HUES64 (cell line): ENCODE measurements around the gene ZSCAN16.

Experiments used
- H3K27ac ChIP-seq: 2 replicates; pipeline ENCODE4 v1.7.0; 2013; ENCODE audit warnings: low read depth, low read length, inconsistent platforms
- H3K27me3 ChIP-seq: 2 replicates; pipeline ENCODE4 v1.6.1; 2013; ENCODE audit warnings: mild to moderate bottlenecking, low read length; ENCODE audit not compliant: insufficient read depth
- H3K36me3 ChIP-seq: 2 replicates; pipeline ENCODE4 v1.6.1; 2013; ENCODE audit warnings: mild to moderate bottlenecking, low read length; ENCODE audit not compliant: insufficient read depth
- H3K4me1 ChIP-seq: 2 replicates; pipeline ENCODE4 v1.6.1; 2013; ENCODE audit warnings: mild to moderate bottlenecking, low read length, moderate library complexity; ENCODE audit not compliant: insufficient read depth
- H3K4me3 ChIP-seq: 2 replicates; pipeline ENCODE4 v1.5.1; 2013; ENCODE audit warnings: mild to moderate bottlenecking, low read length, moderate library complexity
- H3K9ac ChIP-seq: 2 replicates; pipeline ENCODE4 v1.6.1; 2013; ENCODE audit warnings: mild to moderate bottlenecking, low read depth, low read length
- H3K9me3 ChIP-seq: 2 replicates; pipeline ENCODE4 v1.6.1; 2013; ENCODE audit warnings: low read depth, low read length; ENCODE audit not compliant: insufficient read depth
- WGBS: fragments of 150-250, 120-280 bp; methylation state at CpG from one replicate; pipeline ENCODE4 v1.1.7; 2013; ENCODE audit warnings: missing lambda C conversion rate; 5-methylcytosine and 5-hydroxymethylcytosine counted together

The ZSCAN16 gene

DNA sequence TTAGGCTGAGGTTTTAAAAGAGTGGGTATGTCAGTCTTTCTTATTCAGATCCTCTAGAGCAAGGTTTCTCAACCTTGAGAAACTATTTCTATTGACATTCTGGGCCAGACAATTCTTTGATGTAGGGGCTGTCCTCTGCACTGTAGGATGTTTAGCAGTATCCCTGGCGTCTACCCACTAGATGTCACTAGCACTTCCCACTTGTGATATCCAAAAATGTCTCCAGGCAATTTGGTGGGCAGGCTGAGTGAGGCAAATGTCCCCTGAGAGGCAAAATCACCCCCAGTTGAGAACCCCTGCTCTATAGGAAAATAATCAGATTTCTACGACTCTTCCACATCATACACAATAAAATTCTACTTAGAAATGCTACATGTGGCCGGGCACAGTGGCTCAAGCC, 9.6 kb downstream of the ZSCAN16 start:
- no peak overlapping the region for H3K27ac ChIP-seq
- H3K36me3 ChIP-seq: peaks cover 21% of the 10 kb centered on the region
- 58% methylated on average over 3 of the region's 3 CpGs for WGBS
- H3K4me1 ChIP-seq: peaks cover 15% of the 10 kb centered on the region
- H3K9ac ChIP-seq: no peak overlapping the region
- no peak overlapping the region for H3K4me3 ChIP-seq
- no peaks in the 10 kb centered on the region for H3K9me3 ChIP-seq
- peaks cover 6% of the 10 kb centered on the region; the same call in 1 of the 2 replicates for H3K27me3 ChIP-seq

DNA sequence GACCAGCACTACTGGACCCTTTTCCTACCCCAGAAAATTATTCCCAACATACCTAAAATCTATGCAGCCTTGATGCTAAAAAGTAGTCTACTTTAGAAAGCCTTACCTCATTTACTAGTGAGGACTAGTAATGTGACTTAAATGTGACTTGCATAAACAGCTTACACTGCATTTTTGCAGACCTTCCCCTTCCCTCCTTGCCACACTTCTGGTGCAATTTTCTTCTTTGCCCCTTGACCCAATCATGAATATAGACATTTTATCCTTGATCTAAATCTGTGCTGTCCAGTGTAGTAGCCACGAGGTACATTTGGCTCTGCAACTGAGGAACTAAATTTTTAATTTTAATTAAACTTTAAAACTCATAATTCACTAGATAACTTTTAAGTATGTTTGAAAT, 10.3 kb downstream of the ZSCAN16 start:
- peaks cover 14% of the 10 kb centered on the region for H3K36me3 ChIP-seq
- H3K9ac ChIP-seq: no peak overlapping the region
- WGBS: 80% methylated on average over 1 of the region's 1 CpG
- H3K4me1 ChIP-seq: peaks cover 15% of the 10 kb centered on the region
- H3K4me3 ChIP-seq: no peak overlapping the region
- H3K27me3 ChIP-seq: peaks cover 13% of the 10 kb centered on the region; the same call in 1 of the 2 replicates
- no peaks in the 10 kb centered on the region for H3K9me3 ChIP-seq
- no peak overlapping the region for H3K27ac ChIP-seq

DNA sequence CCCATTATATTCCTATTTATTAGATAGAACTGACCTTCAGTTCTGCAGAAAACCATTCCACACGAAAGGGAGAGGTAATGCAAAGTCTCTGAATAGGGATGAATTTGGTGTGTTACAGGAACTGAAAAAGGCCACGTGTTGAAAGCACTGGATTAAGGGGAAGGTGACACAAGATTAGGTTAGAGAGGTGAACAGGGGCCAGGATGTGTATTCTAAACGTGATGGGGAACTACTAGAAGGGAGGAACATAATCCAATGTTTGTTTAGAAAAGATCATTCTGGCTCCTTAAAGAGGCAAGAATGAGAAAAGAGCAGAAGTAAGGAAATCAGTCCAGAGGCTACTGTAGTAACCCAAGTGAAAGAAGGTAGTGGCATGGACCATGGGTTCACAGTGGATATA, 11.0 kb downstream of the ZSCAN16 start:
- Histone ChIP-seq H3K36me3 (peaks cover 10% of the 10 kb centered on the region), H3K9me3 (no peaks in the 10 kb centered on the region), H3K27ac (no peak overlapping the region), H3K9ac (peak overlapping the region; percentile 93; the same call in 1 of the 2 replicates), H3K4me1 (peaks cover 15% of the 10 kb centered on the region), H3K4me3 (peak overlapping the region; percentile 87), H3K27me3 (peaks cover 20% of the 10 kb centered on the region; the same call in 1 of the 2 replicates)
- WGBS: 48% methylated on average over 3 of the region's 3 CpGs

DNA sequence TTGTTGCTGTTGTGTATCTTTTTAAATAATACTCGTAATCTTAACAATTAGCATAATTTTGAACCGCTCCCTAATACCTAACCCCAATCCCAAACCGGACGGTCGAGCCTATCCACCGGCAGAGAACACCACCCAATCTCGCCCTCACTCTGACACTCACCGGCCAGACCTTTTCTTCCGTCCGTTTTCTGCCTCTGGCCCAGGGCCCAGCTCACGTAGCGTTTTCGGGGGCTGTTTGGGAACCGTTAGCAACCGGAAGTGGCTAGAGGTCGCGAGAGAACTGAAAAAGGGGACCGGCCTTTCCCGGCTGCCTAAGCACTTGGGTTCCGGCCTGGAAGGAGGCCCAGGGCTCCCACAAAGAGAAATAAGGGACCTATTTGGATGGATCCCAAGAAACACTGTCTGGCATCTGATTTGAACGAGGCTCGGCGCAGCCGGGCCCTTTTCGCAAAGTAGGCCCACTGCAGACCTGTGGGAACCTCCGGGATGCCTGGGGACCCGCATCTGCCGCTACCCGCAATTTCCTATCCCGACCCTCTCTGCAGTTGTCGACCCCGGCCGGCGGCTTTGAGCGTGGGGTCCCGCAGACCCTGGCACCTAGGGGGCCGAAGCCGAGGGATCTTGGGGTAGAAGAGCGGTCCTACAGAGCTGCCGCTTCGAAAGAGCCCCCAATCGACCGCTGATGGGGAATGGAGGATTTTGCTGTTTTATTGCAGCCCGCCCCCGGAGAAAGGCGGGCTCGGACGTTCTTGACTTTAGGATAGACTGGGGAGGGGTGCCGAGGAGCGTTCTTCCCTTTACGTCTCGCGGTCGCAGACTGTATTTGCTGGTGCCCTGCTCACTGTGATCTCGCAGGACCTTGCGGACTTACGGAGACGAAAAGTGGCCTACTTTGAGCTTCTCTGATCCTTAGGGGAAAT, 12.4 kb downstream of the ZSCAN16 start:
- H3K4me3 ChIP-seq: peak overlapping the region; percentile 87
- H3K27ac ChIP-seq: peak overlapping the region; percentile 82
- H3K4me1 ChIP-seq: peaks cover 15% of the 10 kb centered on the region
- no peaks in the 10 kb centered on the region for H3K9me3 ChIP-seq
- H3K27me3 ChIP-seq: peaks cover 29% of the 10 kb centered on the region; the same call in 1 of the 2 replicates
- peaks cover 10% of the 10 kb centered on the region for H3K36me3 ChIP-seq
- peak overlapping the region; percentile 93 for H3K9ac ChIP-seq
- WGBS: under 1% methylated on average over 58 of the region's 58 CpGs

DNA sequence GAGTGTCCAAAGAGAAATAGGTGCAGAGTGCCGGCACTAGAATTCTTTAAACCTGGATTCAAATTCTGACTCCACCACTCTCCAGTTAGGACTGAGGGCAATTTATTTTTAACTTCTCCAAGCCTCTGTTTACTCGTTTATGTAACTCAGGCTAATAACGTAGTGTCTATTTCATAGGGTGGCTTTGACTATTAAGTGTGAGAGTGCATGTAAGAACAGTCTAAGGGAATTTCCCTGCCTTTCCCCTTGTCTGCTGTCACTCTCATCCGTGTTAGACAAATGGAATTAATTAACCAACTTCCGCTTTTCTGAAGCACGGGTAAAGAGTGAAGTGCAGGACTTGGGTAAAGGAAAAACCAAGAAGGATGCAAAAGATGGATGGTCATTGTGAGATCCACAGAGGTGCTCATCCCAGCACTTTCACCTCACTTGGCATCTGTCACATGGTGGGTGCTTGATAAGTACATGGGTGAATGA, 13.1 kb downstream of the ZSCAN16 start:
- peaks cover 29% of the 10 kb centered on the region; the same call in 1 of the 2 replicates for H3K27me3 ChIP-seq
- peaks cover 9% of the 10 kb centered on the region for H3K36me3 ChIP-seq
- peak overlapping the region; percentile 93 for H3K9ac ChIP-seq
- H3K4me1 ChIP-seq: peaks cover 15% of the 10 kb centered on the region
- no peak overlapping the region for H3K27ac ChIP-seq
- no peaks in the 10 kb centered on the region for H3K9me3 ChIP-seq
- 14% methylated on average over 5 of the region's 6 CpGs for WGBS
- peak overlapping the region; percentile 87 for H3K4me3 ChIP-seq

DNA sequence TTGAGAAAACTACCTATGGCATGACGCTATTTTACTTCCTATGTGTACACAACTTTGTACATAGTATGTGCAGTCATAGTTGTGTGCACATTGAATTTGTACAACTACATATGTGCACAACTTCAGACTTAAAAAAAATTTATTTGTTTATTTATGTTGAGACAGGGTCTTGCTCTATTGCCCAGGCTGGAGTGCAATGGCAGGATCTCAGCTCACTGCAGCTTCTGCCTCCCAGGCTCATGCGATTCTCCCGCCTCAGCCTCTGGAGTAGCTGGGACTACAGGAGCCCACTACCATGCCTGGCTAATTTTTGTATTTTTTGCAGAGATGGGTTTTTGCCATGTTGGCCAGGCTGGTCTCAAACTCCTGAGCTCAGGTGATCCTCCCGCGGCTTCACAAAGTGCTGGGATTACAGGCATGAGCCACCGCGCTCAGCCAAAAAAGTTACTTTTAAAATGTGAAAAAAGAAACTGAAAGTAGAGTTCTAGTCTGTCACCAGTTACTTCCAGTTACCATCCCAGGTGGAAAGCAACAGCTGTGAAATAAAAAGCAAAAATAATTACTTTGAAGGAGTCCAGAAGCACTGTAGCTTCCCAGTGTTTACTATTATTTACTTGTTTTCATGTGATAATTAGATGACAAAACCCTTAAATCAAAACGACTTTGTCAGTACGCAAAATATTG, 15.6 kb downstream of the ZSCAN16 start:
- H3K36me3 ChIP-seq: peaks cover 16% of the 10 kb centered on the region
- peaks cover 29% of the 10 kb centered on the region; the same call in 1 of the 2 replicates for H3K27me3 ChIP-seq
- no peak overlapping the region for H3K27ac ChIP-seq
- no peak overlapping the region for H3K9ac ChIP-seq
- H3K4me1 ChIP-seq: peaks cover 15% of the 10 kb centered on the region
- no peaks in the 10 kb centered on the region for H3K9me3 ChIP-seq
- WGBS: 90% methylated on average over 9 of the region's 9 CpGs
- no peak overlapping the region for H3K4me3 ChIP-seq

DNA sequence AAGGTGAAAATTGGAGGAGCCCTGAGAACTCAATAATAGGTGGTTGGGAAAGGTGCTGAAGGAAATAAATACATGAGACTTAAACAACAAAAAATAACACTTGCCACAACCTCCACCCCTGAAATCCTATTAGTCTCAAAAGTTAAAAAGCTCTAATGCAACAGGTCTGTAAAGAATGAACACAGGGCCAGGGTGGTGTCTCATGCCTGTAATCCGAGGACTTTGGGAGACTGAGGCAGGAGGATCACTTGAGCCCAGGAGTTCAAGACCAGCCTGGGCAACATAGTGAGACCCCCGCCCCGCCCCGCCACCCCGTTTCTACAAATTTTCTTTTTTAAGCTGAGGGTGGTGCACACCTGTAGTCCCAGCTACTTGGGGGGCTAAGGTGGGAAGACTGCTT, 16.2 kb downstream of the ZSCAN16 start:
- Histone ChIP-seq H3K27ac (no peak overlapping the region), H3K4me1 (peaks cover 12% of the 10 kb centered on the region), H3K4me3 (no peak overlapping the region), H3K36me3 (peaks cover 22% of the 10 kb centered on the region), H3K27me3 (peaks cover 29% of the 10 kb centered on the region; the same call in 1 of the 2 replicates), H3K9me3 (no peaks in the 10 kb centered on the region), H3K9ac (no peak overlapping the region)
- whole genome bisulfite sequencing: 86% methylated on average over 5 of the region's 5 CpGs

DNA sequence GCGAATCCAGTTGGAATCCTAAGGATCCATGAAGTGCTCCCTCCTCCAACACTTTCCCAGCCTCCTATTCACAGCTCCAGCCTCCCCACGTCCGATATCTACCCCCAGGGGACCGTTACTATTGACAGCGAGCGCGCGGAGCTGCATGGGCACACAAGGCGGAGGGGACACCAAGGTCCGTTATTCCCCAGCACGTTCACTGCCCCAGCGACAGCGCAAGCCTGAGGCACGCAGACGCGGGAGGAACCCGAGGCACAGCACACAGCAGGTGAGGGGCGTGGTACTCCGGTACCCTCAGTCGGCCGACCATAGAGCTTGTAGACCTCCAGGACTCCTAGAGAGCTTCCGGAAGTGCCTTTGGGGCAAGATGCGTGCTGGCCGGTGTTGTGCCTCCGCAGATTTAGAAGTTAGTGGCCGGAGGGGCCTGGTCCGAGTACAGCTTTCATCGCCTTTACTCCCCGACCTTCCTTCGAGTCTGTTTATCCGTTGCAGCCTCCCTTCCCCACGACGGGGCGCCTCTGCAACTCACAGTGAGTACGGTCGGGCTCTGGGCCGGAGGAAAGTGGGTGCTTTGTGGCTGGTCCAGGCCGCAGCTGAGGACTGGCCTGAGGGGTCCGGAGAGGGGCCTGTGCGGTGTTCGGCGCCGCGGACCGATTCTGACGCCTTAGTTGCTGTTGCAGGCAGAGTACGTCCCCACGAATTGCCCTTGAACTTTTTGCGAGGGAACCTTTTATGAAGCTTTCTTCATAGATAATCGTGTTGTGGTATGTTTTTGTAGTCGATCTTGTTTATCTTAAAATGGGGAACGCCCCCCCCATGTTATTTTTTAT, 17.3 kb downstream of the ZSCAN16 start, which contains the start of gene ZKSCAN8:
TSS of gene ZKSCAN8 (plus strand) at position 384 of the 830 bp plus-strand sequence. CDS start 6,525 bp downstream, outside the sequence.
- WGBS: under 1% methylated on average over 50 of the region's 52 CpGs
- Histone ChIP-seq H3K9ac (peak within 1 kb of the TSS; percentile 89), H3K27me3 (peaks cover 29% of the 10 kb centered on the region; the same call in 1 of the 2 replicates), H3K4me3 (peak within 1 kb of the TSS; percentile 92), H3K36me3 (peaks cover 33% of the 10 kb centered on the region), H3K9me3 (no peaks in the 10 kb centered on the region), H3K4me1 (peaks cover 8% of the 10 kb centered on the region), H3K27ac (peak within 1 kb of the TSS; percentile 89)

DNA sequence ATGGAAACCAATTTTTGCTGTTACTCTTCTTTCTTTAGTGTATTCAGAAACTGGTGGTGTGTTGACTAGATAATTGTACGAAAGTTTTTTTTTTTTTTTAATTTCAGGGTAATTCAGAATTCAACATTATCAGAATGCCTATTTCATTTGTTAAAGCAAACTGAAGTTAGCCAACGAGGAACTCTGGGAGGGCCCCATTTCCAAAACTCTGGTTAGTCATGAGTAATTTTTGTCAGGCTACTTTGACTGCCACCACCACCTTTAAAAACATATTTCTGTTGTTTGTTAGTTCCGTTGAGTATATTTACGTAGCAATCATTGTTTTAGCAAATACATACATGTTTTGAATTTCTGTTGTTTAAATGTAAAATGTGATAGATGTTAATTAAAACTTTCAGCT, 18.0 kb downstream of the ZSCAN16 start:
- H3K36me3 ChIP-seq: peaks cover 38% of the 10 kb centered on the region
- H3K9ac ChIP-seq: peak overlapping the region; percentile 89
- H3K27ac ChIP-seq: no peak overlapping the region
- WGBS: 0% methylated on average over 1 of the region's 4 CpGs
- H3K9me3 ChIP-seq: no peaks in the 10 kb centered on the region
- H3K27me3 ChIP-seq: peaks cover 29% of the 10 kb centered on the region; the same call in 1 of the 2 replicates
- H3K4me3 ChIP-seq: peak overlapping the region; percentile 92
- peaks cover 6% of the 10 kb centered on the region for H3K4me1 ChIP-seq

DNA sequence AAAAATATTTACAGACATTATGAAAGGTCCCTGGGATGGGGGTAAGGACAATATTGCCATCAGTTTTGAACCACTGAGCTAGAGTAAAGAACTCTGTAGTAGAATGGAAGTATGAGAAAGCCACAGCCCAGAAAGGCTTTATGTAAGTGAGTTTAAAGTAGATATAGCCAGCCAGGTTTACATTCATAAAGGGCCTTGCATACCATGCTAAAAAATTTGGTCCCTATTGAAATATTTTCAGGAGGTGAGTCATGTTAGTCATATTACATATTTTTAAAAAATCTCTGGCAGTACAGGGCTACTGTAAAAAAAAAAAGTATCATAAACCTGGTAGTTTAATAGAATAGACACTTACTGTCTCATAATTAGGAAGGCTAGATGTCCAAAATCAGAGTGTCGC, 20.8 kb downstream of the ZSCAN16 start:
- Histone ChIP-seq H3K9ac (no peak overlapping the region), H3K4me3 (no peak overlapping the region), H3K27me3 (peaks cover 10% of the 10 kb centered on the region; the same call in 1 of the 2 replicates), H3K9me3 (no peaks in the 10 kb centered on the region), H3K27ac (no peak overlapping the region), H3K4me1 (no peaks in the 10 kb centered on the region; the same call in 1 of the 2 replicates), H3K36me3 (peaks cover 66% of the 10 kb centered on the region)
- 100% methylated on average over 1 of the region's 1 CpG for WGBS
